ENCODE data around the gene PCDHB9.
"Not testable (repeated sequence)": the region's sequence is repeated elsewhere in the genome, so short reads cannot be mapped to it uniquely, and the experiment has no call there.

The PCDHB9 gene

GRCh38 chr5:141188682-141189081 is 1.7 kb downstream of the PCDHB9 start:
- not testable (repeated sequence) for DNase-seq

- DNase-seq: not testable (repeated sequence)
These were observed 2.2 kb downstream of the PCDHB9 start for GRCh38 chr5:141189131-141189530.

- no peak for DNase-seq
These were observed 5.3 kb downstream of the PCDHB9 start, which contains the start of gene PCDHB10 for GRCh38 chr5:141192110-141192725. PCDHB10 (plus strand) TSS chr5:141192353; CDS start chr5:141192553, 200 bp downstream.

GRCh38 chr5:141194332-141194731 is 7.4 kb downstream of the PCDHB9 start:
- not testable (repeated sequence) for DNase-seq

GRCh38 chr5:141196363-141196762 is 9.4 kb downstream of the PCDHB9 start:
- no peak for DNase-seq

- DNase-seq: no peak
These were observed 12.6 kb downstream of the PCDHB9 start, which contains the start of gene PCDHB11 for GRCh38 chr5:141199359-141200235. PCDHB11 (plus strand) TSS chr5:141199627; CDS start chr5:141199775, 148 bp downstream.

GRCh38 chr5:141201126-141201525 is 14.2 kb downstream of the PCDHB9 start:
- not testable (repeated sequence) for DNase-seq

- not testable (repeated sequence) for DNase-seq
These were observed 14.7 kb downstream of the PCDHB9 start for GRCh38 chr5:141201646-141202045.

- no peak for DNase-seq
These were observed 21.5 kb downstream of the PCDHB9 start, which contains the start of gene PCDHB12 for GRCh38 chr5:141208478-141208877. PCDHB12 (plus strand) TSS chr5:141208719; CDS start chr5:141208908, 189 bp downstream.

- DNase-seq: not testable (repeated sequence)
These were observed 23.3 kb downstream of the PCDHB9 start for GRCh38 chr5:141210281-141210680.

- not testable (repeated sequence) for DNase-seq
These were observed 23.9 kb downstream of the PCDHB9 start for GRCh38 chr5:141210849-141211248.

- peak; percentile 20 for DNase-seq
These were observed 26.8 kb downstream of the PCDHB9 start, which contains the start of gene PCDHB13 for GRCh38 chr5:141213656-141214339. PCDHB13 (plus strand) TSS chr5:141213919; CDS start chr5:141214124, 205 bp downstream.

- not testable (repeated sequence) for DNase-seq
These were observed 27.6 kb downstream of the PCDHB9 start for GRCh38 chr5:141214583-141214982.

GRCh38 chr5:141215504-141215903 is 28.5 kb downstream of the PCDHB9 start:
- not testable (repeated sequence) for DNase-seq

- not testable (repeated sequence) for DNase-seq
These were observed 29.1 kb downstream of the PCDHB9 start for GRCh38 chr5:141216035-141216434.

GRCh38 chr5:141223112-141223783 is 36.3 kb downstream of the PCDHB9 start, which contains the start of gene PCDHB14:
PCDHB14 (plus strand) TSS chr5:141223343; CDS start chr5:141223506, 163 bp downstream.
- peak; percentile 24 for DNase-seq

GRCh38 chr5:141224844-141225243 is 37.9 kb downstream of the PCDHB9 start:
- DNase-seq: not testable (repeated sequence)

- DNase-seq: not testable (repeated sequence)
These were observed 38.5 kb downstream of the PCDHB9 start for GRCh38 chr5:141225421-141225820.

GRCh38 chr5:141234109-141234667 is 47.2 kb downstream of the PCDHB9 start:
- peak; percentile 7 for DNase-seq

- DNase-seq: not testable (repeated sequence)
These were observed 49.0 kb downstream of the PCDHB9 start for GRCh38 chr5:141235922-141236321.
